ENCODE measurements around the gene UBXN4.

UBXN4 gene

GRCh38 chr2:135740206-135740605, 1.4 kb upstream of the UBXN4 start:
- Mint-ChIP-seq H3K4me3 (no peak overlapping the region), H3K36me3 (ENCODE audit: insufficient read depth) (peaks cover 18% of the 10 kb centered on the region), H3K27ac (no peak overlapping the region), H3K4me1 (ENCODE audit: low read depth in 2 of 2) (peaks cover 20 to 29% of the 10 kb centered on the region in 2 donors), H3K9me3 (peaks cover 0 to 2% of the 10 kb centered on the region in 2 donors), H3K27me3 (no peaks in the 10 kb centered on the region)
- ATAC-seq (replicated peaks) (no peak), DNase-seq (no peak)

GRCh38 chr2:135741043-135741394, 636 bp upstream of the UBXN4 start:
- H3K4me3 Mint-ChIP-seq: peak overlapping the region in 1 of 2 donors; percentile 92
- H3K27me3 Mint-ChIP-seq: no peaks in the 10 kb centered on the region

GRCh38 chr2:135742325-135742757, 686 bp downstream of the UBXN4 start:
- Mint-ChIP-seq H3K27ac (peak overlapping the region; percentile 97 to 98), H3K4me1 (ENCODE audit: low read depth in 2 of 2) (peaks cover 29 to 45% of the 10 kb centered on the region in 2 donors), H3K9me3 (peaks cover 0 to 2% of the 10 kb centered on the region in 2 donors), H3K27me3 (no peaks in the 10 kb centered on the region), H3K4me3 (peak overlapping the region; percentile 92 to 96), H3K36me3 (ENCODE audit: insufficient read depth) (peaks cover 35% of the 10 kb centered on the region)
- ATAC-seq (replicated peaks): peak; percentile 18
- DNase-seq: peak in 2 of 3 experiments; percentile 40 to 52

More at GRCh38 chr2:135741043-135741394, 636 bp upstream of the UBXN4 start:
- Mint-ChIP-seq H3K27ac (peak overlapping the region in 1 of 2 donors; percentile 98), H3K36me3 (ENCODE audit: insufficient read depth) (peaks cover 24% of the 10 kb centered on the region), H3K9me3 (peaks cover 0 to 2% of the 10 kb centered on the region in 2 donors), H3K4me1 (ENCODE audit: low read depth in 2 of 2) (peaks cover 22 to 33% of the 10 kb centered on the region in 2 donors)
- DNase-seq (no peak), ATAC-seq (replicated peaks) (no peak)

- peaks cover 0 to 2% of the 10 kb centered on the region in 2 donors for H3K9me3 Mint-ChIP-seq
- peak overlapping the region; percentile 17 to 96 for H3K4me3 Mint-ChIP-seq
- no peaks in the 10 kb centered on the region for H3K27me3 Mint-ChIP-seq
Measured at GRCh38 chr2:135743860-135744259, 2.2 kb downstream of the UBXN4 start.

GRCh38 chr2:135744760-135745314, 3.2 kb downstream of the UBXN4 start:
- Mint-ChIP-seq H3K4me3 (peak overlapping the region; percentile 17 to 96), H3K9me3 (peaks cover 0 to 2% of the 10 kb centered on the region in 2 donors), H3K27ac (peak overlapping the region in 1 of 2 donors; percentile 50), H3K4me1 (ENCODE audit: low read depth in 2 of 2) (peaks cover 34 to 59% of the 10 kb centered on the region in 2 donors), H3K36me3 (ENCODE audit: insufficient read depth) (peaks cover 60% of the 10 kb centered on the region), H3K27me3 (no peaks in the 10 kb centered on the region)
- DNase-seq (no peak), ATAC-seq (replicated peaks) (no peak)

More at GRCh38 chr2:135743860-135744259, 2.2 kb downstream of the UBXN4 start:
- Mint-ChIP-seq H3K36me3 (ENCODE audit: insufficient read depth) (peaks cover 50% of the 10 kb centered on the region), H3K4me1 (ENCODE audit: low read depth in 2 of 2) (peaks cover 32 to 53% of the 10 kb centered on the region in 2 donors), H3K27ac (peak overlapping the region in 1 of 2 donors; percentile 98)
- DNase-seq (no peak), ATAC-seq (replicated peaks) (no peak)

GRCh38 chr2:135745545-135745944, 3.9 kb downstream of the UBXN4 start:
- peak overlapping the region in 1 of 2 donors; percentile 50 for H3K27ac Mint-ChIP-seq
- no peak for DNase-seq
- H3K4me3 Mint-ChIP-seq: peak overlapping the region in 1 of 2 donors; percentile 21
- H3K9me3 Mint-ChIP-seq: peaks cover 0 to 2% of the 10 kb centered on the region in 2 donors
- H3K4me1 Mint-ChIP-seq (ENCODE audit: low read depth in 2 of 2): peaks cover 34 to 62% of the 10 kb centered on the region in 2 donors
- no peak for ATAC-seq (replicated peaks)
- peaks cover 66% of the 10 kb centered on the region for H3K36me3 Mint-ChIP-seq (ENCODE audit: insufficient read depth)
- no peaks in the 10 kb centered on the region for H3K27me3 Mint-ChIP-seq

GRCh38 chr2:135755573-135755972, 13.9 kb downstream of the UBXN4 start:
- ATAC-seq (replicated peaks) (no peak), DNase-seq (no peak)
- H3K4me1 Mint-ChIP-seq (ENCODE audit: low read depth in 2 of 2): peaks cover 0 to 3% of the 10 kb centered on the region in 2 donors
- peaks cover 0 to 3% of the 10 kb centered on the region in 2 donors for H3K9me3 Mint-ChIP-seq
- H3K4me3 Mint-ChIP-seq: no peak overlapping the region
- H3K27ac Mint-ChIP-seq: no peak overlapping the region
- H3K36me3 Mint-ChIP-seq (ENCODE audit: insufficient read depth): peaks cover 92% of the 10 kb centered on the region
- no peaks in the 10 kb centered on the region for H3K27me3 Mint-ChIP-seq

GRCh38 chr2:135756692-135757091, 15.0 kb downstream of the UBXN4 start:
- Mint-ChIP-seq H3K36me3 (ENCODE audit: insufficient read depth) (peaks cover 90% of the 10 kb centered on the region), H3K27ac (no peak overlapping the region), H3K4me1 (ENCODE audit: low read depth in 2 of 2) (peaks cover 0 to 3% of the 10 kb centered on the region in 2 donors), H3K9me3 (peaks cover 0 to 3% of the 10 kb centered on the region in 2 donors), H3K27me3 (no peaks in the 10 kb centered on the region), H3K4me3 (no peak overlapping the region)
- ATAC-seq (replicated peaks) (no peak), DNase-seq (no peak)

- Mint-ChIP-seq H3K4me3 (no peak overlapping the region), H3K36me3 (ENCODE audit: insufficient read depth) (peaks cover 95% of the 10 kb centered on the region), H3K9me3 (no peaks in the 10 kb centered on the region), H3K27ac (no peak overlapping the region), H3K27me3 (no peaks in the 10 kb centered on the region), H3K4me1 (ENCODE audit: low read depth in 2 of 2) (peaks cover 0 to under 1% of the 10 kb centered on the region in 2 donors)
- DNase-seq: no peak
- ATAC-seq (replicated peaks): no peak
Measured at GRCh38 chr2:135762022-135762421, 20.4 kb downstream of the UBXN4 start.

GRCh38 chr2:135762530-135762929, 20.9 kb downstream of the UBXN4 start:
- DNase-seq: no peak
- no peak overlapping the region for H3K4me3 Mint-ChIP-seq
- H3K36me3 Mint-ChIP-seq (ENCODE audit: insufficient read depth): peaks cover 95% of the 10 kb centered on the region
- H3K4me1 Mint-ChIP-seq (ENCODE audit: low read depth in 2 of 2): peaks cover 0 to 3% of the 10 kb centered on the region in 2 donors
- no peak overlapping the region for H3K27ac Mint-ChIP-seq
- no peak for ATAC-seq (replicated peaks)
- no peaks in the 10 kb centered on the region for H3K27me3 Mint-ChIP-seq
- H3K9me3 Mint-ChIP-seq: no peaks in the 10 kb centered on the region

GRCh38 chr2:135768863-135769262, 27.2 kb downstream of the UBXN4 start:
- ATAC-seq (replicated peaks): no peak
- H3K27me3 Mint-ChIP-seq: no peaks in the 10 kb centered on the region
- no peak overlapping the region for H3K4me3 Mint-ChIP-seq
- peaks cover 0 to 8% of the 10 kb centered on the region in 2 donors for H3K4me1 Mint-ChIP-seq (ENCODE audit: low read depth in 2 of 2)
- no peaks in the 10 kb centered on the region for H3K9me3 Mint-ChIP-seq
- DNase-seq: no peak
- H3K27ac Mint-ChIP-seq: no peak overlapping the region
- peaks cover 96% of the 10 kb centered on the region for H3K36me3 Mint-ChIP-seq (ENCODE audit: insufficient read depth)

GRCh38 chr2:135773319-135773718, 31.7 kb downstream of the UBXN4 start:
- Mint-ChIP-seq H3K36me3 (ENCODE audit: insufficient read depth) (peaks cover 99% of the 10 kb centered on the region), H3K4me1 (ENCODE audit: low read depth in 2 of 2) (peaks cover 0 to 4% of the 10 kb centered on the region in 2 donors), H3K4me3 (no peak overlapping the region), H3K9me3 (no peaks in the 10 kb centered on the region), H3K27me3 (no peaks in the 10 kb centered on the region), H3K27ac (peak overlapping the region in 1 of 2 donors; percentile 59)
- no peak for ATAC-seq (replicated peaks)
- no peak for DNase-seq

GRCh38 chr2:135773917-135774316, 32.3 kb downstream of the UBXN4 start:
- no peak for ATAC-seq (replicated peaks)
- H3K27ac Mint-ChIP-seq: no peak overlapping the region
- no peaks in the 10 kb centered on the region for H3K9me3 Mint-ChIP-seq
- H3K4me3 Mint-ChIP-seq: no peak overlapping the region
- peaks cover 99% of the 10 kb centered on the region for H3K36me3 Mint-ChIP-seq (ENCODE audit: insufficient read depth)
- no peak for DNase-seq
- H3K4me1 Mint-ChIP-seq (ENCODE audit: low read depth in 2 of 2): peaks cover 0 to 4% of the 10 kb centered on the region in 2 donors
- H3K27me3 Mint-ChIP-seq: no peaks in the 10 kb centered on the region

- Mint-ChIP-seq H3K36me3 (ENCODE audit: insufficient read depth) (peaks cover 97% of the 10 kb centered on the region), H3K4me3 (no peak overlapping the region), H3K27ac (peak overlapping the region in 1 of 2 donors; percentile 63)
Measured at GRCh38 chr2:135775420-135775819, 33.8 kb downstream of the UBXN4 start.

More at GRCh38 chr2:135775420-135775819, 33.8 kb downstream of the UBXN4 start:
- DNase-seq (no peak), ATAC-seq (replicated peaks) (no peak)
- Mint-ChIP-seq H3K9me3 (no peaks in the 10 kb centered on the region), H3K4me1 (ENCODE audit: low read depth in 2 of 2) (peaks cover 0 to under 1% of the 10 kb centered on the region in 2 donors), H3K27me3 (no peaks in the 10 kb centered on the region)
